Loucy (cell line): Measurements from ENCODE around the gene STAT4.

ENCODE experiments used
- H2AFZ ChIP-seq: fragments of 200-600 bp; sonication (generic); 2 replicates; pipeline ENCODE4 v1.6.0; 2016; ENCODE audit warnings: antibody characterized with exemption, mild to moderate bottlenecking, low read length, moderate library complexity
- H3F3A ChIP-seq: fragments of 200-600 bp; 2 replicates; pipeline ENCODE4 v1.6.0; 2016; ENCODE audit warnings: antibody characterized with exemption, low read depth, mild to moderate bottlenecking
- H3K27me3 ChIP-seq: fragments of 200-600 bp; sonication (generic); 2 replicates; pipeline ENCODE4 v1.6.1; 2014; ENCODE audit warnings: low read length, mild to moderate bottlenecking; ENCODE audit not compliant: insufficient read depth, poor library complexity, severe bottlenecking
- H3K36me3 ChIP-seq: fragments of 200-600 bp; sonication (generic); 2 replicates; pipeline ENCODE4 v1.6.1; 2016; ENCODE audit warnings: low read length; ENCODE audit not compliant: insufficient read depth
- H3K4me1 ChIP-seq: fragments of 200-600 bp; sonication (generic); 2 replicates; pipeline ENCODE4 v1.5.1; 2014; ENCODE audit warnings: low read length, mild to moderate bottlenecking; ENCODE audit not compliant: insufficient read depth, poor library complexity, severe bottlenecking
- H3K4me2 ChIP-seq: fragments of 200-600 bp; sonication (generic); 2 replicates; pipeline ENCODE4 v1.6.0; 2014; ENCODE audit warnings: antibody characterized with exemption, low read length, low read depth, mild to moderate bottlenecking; ENCODE audit not compliant: poor library complexity, severe bottlenecking
- H3K4me3 ChIP-seq: fragments of 200-600 bp; sonication (generic); 2 replicates; pipeline ENCODE4 v1.5.1; 2014; ENCODE audit warnings: low read length, mild to moderate bottlenecking, mixed read lengths; ENCODE audit not compliant: poor library complexity, severe bottlenecking
- H3K79me2 ChIP-seq: fragments of 200-600 bp; sonication (generic); 2 replicates; pipeline ENCODE4 v1.6.1; 2014; ENCODE audit warnings: low read length; ENCODE audit not compliant: insufficient read depth
- H3K9ac ChIP-seq: fragments of 200-600 bp; sonication (generic); 2 replicates; pipeline ENCODE4 v1.6.0; 2014; ENCODE audit warnings: mild to moderate bottlenecking, low read depth, low read length, moderate library complexity; ENCODE audit not compliant: poor library complexity, severe bottlenecking
- H3K9me2 ChIP-seq: fragments of 200-600 bp; sonication (generic); replicated peaks from 2 replicates; pipeline ENCODE4 v1.6.1; 2016; ENCODE audit warnings: low read depth, low read length, mixed read lengths
- H3K9me3 ChIP-seq: fragments of 200-600 bp; sonication (generic); 2 replicates; pipeline ENCODE4 v1.6.1; 2014; ENCODE audit warnings: mild to moderate bottlenecking, antibody characterized with exemption, low read length, low read depth; ENCODE audit not compliant: insufficient read depth
- H4K20me1 ChIP-seq: fragments of 200-600 bp; sonication (generic); 2 replicates; pipeline ENCODE4 v1.6.0; 2014; ENCODE audit warnings: antibody characterized with exemption, low read length, mild to moderate bottlenecking; ENCODE audit not compliant: insufficient read depth, poor library complexity, severe bottlenecking
- EZH2phosphoT487 ChIP-seq: fragments of 200-600 bp; IDR thresholded peaks from 2 replicates; pipeline ENCODE4 v1.6.1; 2018; ENCODE audit warnings: antibody characterized with exemption, mild to moderate bottlenecking, moderate library complexity, borderline replicate concordance
- TF ChIP-seq, protein P1 (sequence below): fragments of 200-600 bp; sonication (generic); conservative IDR thresholded peaks from 2 replicates; pipeline ENCODE4 v1.5.1; 2014; ENCODE audit warnings: mild to moderate bottlenecking, antibody characterized with exemption, low read length

Gene STAT4

DNA sequence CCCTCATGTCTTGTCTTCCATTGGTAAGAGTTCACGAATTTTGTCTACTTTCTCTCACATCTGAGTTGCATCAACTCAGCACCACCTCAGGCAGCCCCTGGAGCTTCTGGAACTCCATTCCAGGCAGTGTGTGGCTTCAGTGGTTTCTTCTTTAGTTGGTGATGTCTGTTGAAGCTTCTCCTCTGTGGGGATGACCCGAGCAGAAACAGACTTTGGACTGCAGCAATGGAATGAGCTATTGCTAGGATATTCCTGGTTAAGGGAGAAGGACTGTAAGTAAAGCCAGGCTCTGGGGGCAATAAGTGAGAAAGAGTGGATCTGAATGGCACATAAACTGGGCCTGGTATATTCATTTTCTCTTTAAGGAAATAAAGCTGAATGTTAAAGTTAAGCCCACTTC lies 32.3 kb upstream of the STAT4 start:
- no peaks in the 10 kb centered on the region for H3K27me3 ChIP-seq

DNA sequence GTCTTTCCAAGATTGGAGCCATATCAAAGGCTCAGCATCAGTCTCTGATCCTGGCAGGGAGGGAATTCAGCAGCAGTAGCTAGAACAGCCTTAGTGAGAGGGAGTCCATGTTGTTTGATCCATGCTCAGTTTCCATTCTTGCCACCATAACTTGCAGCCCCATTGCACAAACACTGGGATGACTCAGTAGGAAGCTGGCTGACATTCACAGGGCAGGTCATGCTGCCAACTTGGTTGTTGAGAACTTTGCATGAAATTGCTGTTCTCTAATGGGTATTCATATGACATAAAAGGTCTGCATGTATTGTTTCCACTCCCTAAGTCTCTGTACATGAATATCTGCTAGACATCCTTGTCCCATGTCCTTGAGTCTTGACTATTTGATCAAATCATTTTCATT lies 29.9 kb upstream of the STAT4 start:
- H2AFZ ChIP-seq = no peak overlapping the region
- no peaks in the 10 kb centered on the region for H3K9me2 ChIP-seq
- no peaks in the 10 kb centered on the region for H3K36me3 ChIP-seq
- no peaks in the 10 kb centered on the region for H3K79me2 ChIP-seq
- no peaks in the 10 kb centered on the region for H3K9me3 ChIP-seq
- H4K20me1 ChIP-seq = no peaks in the 10 kb centered on the region
- H3K4me3 ChIP-seq = no peak overlapping the region
- no peaks in the 10 kb centered on the region for H3F3A ChIP-seq
- no peak for TF ChIP-seq EZH2phosphoT487
- TF ChIP-seq, protein P1, sequence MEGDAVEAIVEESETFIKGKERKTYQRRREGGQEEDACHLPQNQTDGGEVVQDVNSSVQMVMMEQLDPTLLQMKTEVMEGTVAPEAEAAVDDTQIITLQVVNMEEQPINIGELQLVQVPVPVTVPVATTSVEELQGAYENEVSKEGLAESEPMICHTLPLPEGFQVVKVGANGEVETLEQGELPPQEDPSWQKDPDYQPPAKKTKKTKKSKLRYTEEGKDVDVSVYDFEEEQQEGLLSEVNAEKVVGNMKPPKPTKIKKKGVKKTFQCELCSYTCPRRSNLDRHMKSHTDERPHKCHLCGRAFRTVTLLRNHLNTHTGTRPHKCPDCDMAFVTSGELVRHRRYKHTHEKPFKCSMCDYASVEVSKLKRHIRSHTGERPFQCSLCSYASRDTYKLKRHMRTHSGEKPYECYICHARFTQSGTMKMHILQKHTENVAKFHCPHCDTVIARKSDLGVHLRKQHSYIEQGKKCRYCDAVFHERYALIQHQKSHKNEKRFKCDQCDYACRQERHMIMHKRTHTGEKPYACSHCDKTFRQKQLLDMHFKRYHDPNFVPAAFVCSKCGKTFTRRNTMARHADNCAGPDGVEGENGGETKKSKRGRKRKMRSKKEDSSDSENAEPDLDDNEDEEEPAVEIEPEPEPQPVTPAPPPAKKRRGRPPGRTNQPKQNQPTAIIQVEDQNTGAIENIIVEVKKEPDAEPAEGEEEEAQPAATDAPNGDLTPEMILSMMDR = no peak
- H3K4me1 ChIP-seq = peaks cover 7% of the 10 kb centered on the region
- H3K9ac ChIP-seq = no peak overlapping the region
- H3K4me2 ChIP-seq = no peak overlapping the region
- H3K27me3 ChIP-seq = no peaks in the 10 kb centered on the region

More for the DNA sequence above, 32.3 kb upstream of the STAT4 start:
- H3K4me2 ChIP-seq = no peak overlapping the region
- H3K4me1 ChIP-seq = peaks cover 9% of the 10 kb centered on the region
- no peak overlapping the region for H3K4me3 ChIP-seq
- no peaks in the 10 kb centered on the region for H3F3A ChIP-seq
- TF ChIP-seq EZH2phosphoT487 = no peak
- TF ChIP-seq, protein P1 = no peak
- H3K36me3 ChIP-seq = no peaks in the 10 kb centered on the region
- no peak overlapping the region for H2AFZ ChIP-seq
- no peaks in the 10 kb centered on the region for H4K20me1 ChIP-seq
- no peaks in the 10 kb centered on the region for H3K9me3 ChIP-seq
- H3K9ac ChIP-seq = no peak overlapping the region
- H3K9me2 ChIP-seq = no peaks in the 10 kb centered on the region
- H3K79me2 ChIP-seq = no peaks in the 10 kb centered on the region

DNA sequence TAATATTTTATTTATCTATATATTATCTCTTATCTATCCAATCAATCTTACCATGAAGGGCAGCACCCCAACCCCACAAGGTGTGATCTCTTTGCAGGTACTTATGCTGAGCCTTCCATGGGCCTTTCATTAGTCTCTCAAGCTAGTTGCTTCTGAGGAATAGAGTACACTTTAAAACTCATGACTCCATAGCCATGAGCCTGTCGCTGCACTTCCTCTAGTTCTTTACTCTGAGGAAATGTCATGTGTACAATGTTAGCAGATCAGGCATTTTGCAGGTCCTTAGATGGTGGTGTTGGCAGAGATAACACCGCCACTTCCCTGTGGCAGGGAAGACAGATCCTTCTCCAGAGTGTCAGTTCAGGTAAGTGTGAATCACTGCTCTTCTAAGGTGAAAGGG lies 29.5 kb upstream of the STAT4 start:
- Histone ChIP-seq H3K4me2 (no peak overlapping the region), H3K36me3 (no peaks in the 10 kb centered on the region), H2AFZ (no peak overlapping the region), H3K27me3 (no peaks in the 10 kb centered on the region), H4K20me1 (no peaks in the 10 kb centered on the region), H3K4me3 (no peak overlapping the region), H3K79me2 (no peaks in the 10 kb centered on the region), H3K9ac (no peak overlapping the region), H3K9me3 (no peaks in the 10 kb centered on the region), H3K9me2 (no peaks in the 10 kb centered on the region), H3K4me1 (peaks cover 7% of the 10 kb centered on the region), H3F3A (no peaks in the 10 kb centered on the region)
- no peak for TF ChIP-seq EZH2phosphoT487
- TF ChIP-seq, protein P1 = no peak
